ENCODE results near the gene PMVK. TPM values are rescaled to one million over a fixed set of nuclear protein-coding genes. Genes with fewer than 3 reads are reported as not detected.

The PMVK gene
- total RNA-seq, 1 experiment from 2014 or later, result 24.0 TPM

GRCh38 chr1:154951901-154952657, 15.6 kb upstream of the PMVK start:
- no peaks in the 10 kb centered on the region for H3K9me2 ChIP-seq (ENCODE audit: insufficient read depth)
- ATAC-seq, result no peak
- no peaks in the 10 kb centered on the region for H3K9me3 ChIP-seq (ENCODE audit: control insufficient read depth in 1 of 2, insufficient read depth in 1 of 2, low read depth in 1 of 2, low read length in 2 of 2)
- TF ChIP-seq TCF7L2 (IDR thresholded peaks at IDR 0.05; ENCODE audit: borderline replicate concordance, extremely low read depth, insufficient read depth, insufficient read length) (no peak), SRF (IDR thresholded peaks at IDR 0.05; ENCODE audit: low read depth) (no peak), JUND (IDR thresholded peaks at IDR 0.05) (no peak), EZH2 (IDR thresholded peaks at IDR 0.05) (no peak), POLR2A (IDR thresholded peaks at IDR 0.05; ENCODE audit: borderline replicate concordance, extremely low read depth, insufficient read depth, insufficient read length) (no peak), RAD21 (IDR thresholded peaks at IDR 0.05; ENCODE audit: low read depth) (no peak), ZNF274 (IDR thresholded peaks at IDR 0.05; ENCODE audit: low read depth, low read length) (no peak), SIN3A (IDR thresholded peaks at IDR 0.05; ENCODE audit: low read depth) (no peak), MAX (IDR thresholded peaks at IDR 0.05) (no peak), POLR2AphosphoS5 (IDR thresholded peaks at IDR 0.05; ENCODE audit: low read depth, low read length) (no peak), ZFX (IDR thresholded peaks at IDR 0.05) (no peak), CEBPB (IDR thresholded peaks at IDR 0.05; ENCODE audit: low read depth) (no peak), FOSL1 (IDR thresholded peaks at IDR 0.05; ENCODE audit: low read depth) (no peak), EGR1 (IDR thresholded peaks at IDR 0.05; ENCODE audit: low read depth) (no peak), EZH2phosphoT487 (IDR thresholded peaks at IDR 0.05; ENCODE audit: borderline replicate concordance) (no peak), SP1 (IDR thresholded peaks at IDR 0.05; ENCODE audit: low read depth) (no peak), CBX3 (IDR thresholded peaks at IDR 0.05; ENCODE audit: low read depth) (no peak), ZBTB33 (IDR thresholded peaks at IDR 0.05; ENCODE audit: extremely low read depth, insufficient replicate concordance, low read length) (no peak)
- no peaks in the 10 kb centered on the region for H4K20me1 ChIP-seq (ENCODE audit: insufficient read depth)
- no peaks in the 10 kb centered on the region for H3K36me3 ChIP-seq (ENCODE audit: control insufficient read depth in 1 of 2, insufficient read depth in 2 of 2, low read length in 2 of 2)
- ChIA-PET POLR2A (interaction anchor here (1.0 kb wide), 1 partner anchor 16 kb away, joined by 3 read pairs; the partner anchor contains the start of gene PMVK), RAD21 (ENCODE audit: low non-redundant PET in 1 of 2, low total read pairs in 2 of 2, uncharacterized antibody in 2 of 2, unreplicated experiment in 2 of 2) (no interaction called here), CTCF (no interaction called here)
- no TSS peak for BruUV-seq (replicated peaks)
- intact Hi-C loops (cut with micrococcal nuclease), result no loop called here
- no peak overlapping the region for H2AFZ ChIP-seq (ENCODE audit: low read depth, low read length, poor library complexity, severe bottlenecking)
- no peaks in the 10 kb centered on the region for H3K27me3 ChIP-seq (ENCODE audit: insufficient read depth, low read length)
- H3K79me2 ChIP-seq (ENCODE audit: insufficient read depth, low read length), result no peaks in the 10 kb centered on the region
- peaks cover 10 to 22% of the 10 kb centered on the region in 2 experiments for H3K4me1 ChIP-seq (ENCODE audit: control insufficient read depth in 1 of 2, insufficient read depth in 2 of 2, low read length in 2 of 2)
- H3K4me2 ChIP-seq (ENCODE audit: low read length), result no peak overlapping the region
- no peak overlapping the region for H3K27ac ChIP-seq (ENCODE audit: low read depth, low read length)
- no peak overlapping the region for H3K9ac ChIP-seq (ENCODE audit: low read length)
- no peak for DNase-seq (ENCODE audit: low read depth, low spot score)
- no peak overlapping the region for H3K4me3 ChIP-seq (replicated peaks in 1 of 2; ENCODE audit: low read depth in 1 of 2, low read length in 2 of 2)

Measured in HCT116 (cell line).